IMR-90 (cell line): ENCODE results near the gene NCKAP5L. TPM values are rescaled to one million over a fixed set of nuclear protein-coding genes. Genes with fewer than 3 reads are reported as not detected.

Source experiments
- ATAC-seq: fragments of 200-7000 bp; cut with Tn5 transposase; 2 replicates; pipeline ENCODE4 v1.9.1; 2020; ENCODE audit warnings: low read depth, mild to moderate bottlenecking, moderate library complexity
- BruUV-seq: library from RNA; stranded (reverse); fragments of 400-500 nt; replicated peaks from 2 replicates; lab custom pipeline; 2021; lab: Mats Ljungman, UMichigan
- CTCF ChIA-PET: fragments of 300-600 bp; formaldehyde crosslinking; extraction: SDS; loops from one replicate; lab custom pipeline; 2021; ENCODE audit warnings: antibody characterized with exemption; lab: Yijun Ruan, JAX
- POLR2A ChIA-PET: fragments of 300-600 bp; sonication (Branson Sonifier 250); formaldehyde crosslinking; loops from one replicate; lab custom pipeline; 2022; ENCODE audit warnings: antibody characterized with exemption; ENCODE audit not compliant: unreplicated experiment; lab: Charles Lee
- DNase-seq: peaks from one replicate; pipeline ENCODE4 v3.0.0; 2013
- H2AFZ ChIP-seq: replicated peaks from 2 replicates; pipeline ENCODE3; 2013; ENCODE audit warnings: low read length, mild to moderate bottlenecking; ENCODE audit not compliant: poor library complexity
- H2AK5ac ChIP-seq: 2 replicates; pipeline ENCODE4 v1.6.1; 2013; ENCODE audit warnings: low read depth, low read length, inconsistent platforms
- H2AK9ac ChIP-seq: replicated peaks from 2 replicates; pipeline ENCODE3; 2013; ENCODE audit warnings: mild to moderate bottlenecking, low read depth, low read length, moderate library complexity; ENCODE audit not compliant: poor library complexity
- H2BK120ac ChIP-seq: 2 replicates; pipeline ENCODE4 v1.6.1; 2013; ENCODE audit warnings: low read depth, low read length, inconsistent platforms
- H2BK15ac ChIP-seq: 3 replicates; pipeline ENCODE4 v1.6.1; 2013; ENCODE audit warnings: low read depth, low read length, inconsistent platforms
- H2BK20ac ChIP-seq: 2 replicates; pipeline ENCODE4 v1.6.1; 2013; ENCODE audit warnings: low read depth, mild to moderate bottlenecking, inconsistent platforms, low read length, moderate library complexity
- H2BK5ac ChIP-seq: 2 replicates; pipeline ENCODE4 v1.6.1; 2013; ENCODE audit warnings: mild to moderate bottlenecking, low read depth, low read length, inconsistent platforms; ENCODE audit not compliant: poor library complexity, severe bottlenecking
- H3K14ac ChIP-seq: replicated peaks from 2 replicates; pipeline ENCODE4 v1.6.1; 2013; ENCODE audit warnings: low read depth, low read length, inconsistent platforms
- H3K18ac ChIP-seq: 2 replicates; pipeline ENCODE4 v1.6.1; 2013; ENCODE audit warnings: low read depth, low read length, control low read depth
- H3K23ac ChIP-seq: 2 replicates; pipeline ENCODE4 v1.6.1; 2013; ENCODE audit warnings: low read depth, low read length, inconsistent platforms
- H3K27ac ChIP-seq: 2 replicates; pipeline ENCODE4 v1.5.1; 2013; ENCODE audit warnings: mild to moderate bottlenecking, control low read depth, low read length; ENCODE audit not compliant: insufficient read depth
- H3K27me3 ChIP-seq: 2 replicates; pipeline ENCODE4 v1.6.1; 2013; ENCODE audit warnings: low read length; ENCODE audit not compliant: control insufficient read depth, insufficient read depth
- H3K36me3 ChIP-seq: 2 replicates; pipeline ENCODE4 v1.6.1; 2013; ENCODE audit warnings: low read length, mixed read lengths; ENCODE audit not compliant: control insufficient read depth, insufficient read depth
- H3K4ac ChIP-seq: 2 replicates; pipeline ENCODE4 v1.6.1; 2013; ENCODE audit warnings: low read depth, low read length, inconsistent platforms
- H3K4me1 ChIP-seq: 2 replicates; pipeline ENCODE4 v1.6.1; 2013; ENCODE audit warnings: low read length, mixed read lengths; ENCODE audit not compliant: control insufficient read depth, insufficient read depth
- H3K4me2 ChIP-seq: 2 replicates; pipeline ENCODE4 v1.6.1; 2013; ENCODE audit warnings: low read depth, mild to moderate bottlenecking, control low read depth, low read length, moderate library complexity
- H3K4me3 ChIP-seq: 2 replicates; pipeline ENCODE4 v1.5.1; 2013; ENCODE audit warnings: low read depth, mild to moderate bottlenecking, control low read depth, low read length, moderate library complexity; ENCODE audit not compliant: insufficient read depth
- H3K56ac ChIP-seq: 2 replicates; pipeline ENCODE4 v1.6.1; 2013; ENCODE audit warnings: low read length, inconsistent platforms; ENCODE audit not compliant: insufficient read depth; ENCODE audit errors: extremely low read depth
- H3K79me1 ChIP-seq, 2 experiments: 2 replicates each; pipeline ENCODE4 v1.6.1; 2013; ENCODE audit warnings: low read length in 2 of 2, inconsistent platforms in 1 of 2, low read depth in 1 of 2
- H3K9ac ChIP-seq: 2 replicates; pipeline ENCODE4 v1.6.1; 2013; ENCODE audit warnings: low read depth, low read length, control low read depth
- H3K9me1 ChIP-seq: 2 replicates; pipeline ENCODE4 v1.6.1; 2013; ENCODE audit warnings: low read length, inconsistent platforms; ENCODE audit not compliant: insufficient read depth
- H3K9me3 ChIP-seq: 2 replicates; pipeline ENCODE4 v1.6.1; 2013; ENCODE audit warnings: low read length; ENCODE audit not compliant: control insufficient read depth, insufficient read depth
- H4K20me1 ChIP-seq: 2 replicates; pipeline ENCODE4 v1.6.1; 2013; ENCODE audit warnings: low read length, inconsistent platforms; ENCODE audit not compliant: insufficient read depth
- H4K5ac ChIP-seq: 2 replicates; pipeline ENCODE4 v1.6.1; 2013; ENCODE audit warnings: mild to moderate bottlenecking, low read depth, low read length, control low read depth
- H4K8ac ChIP-seq, 2 experiments: 2 replicates each; pipeline ENCODE4 v1.6.1; 2013; ENCODE audit warnings: low read depth in 2 of 2, low read length in 2 of 2, control low read depth in 1 of 2, inconsistent platforms in 1 of 2
- H4K91ac ChIP-seq: 2 replicates; pipeline ENCODE4 v1.6.1; 2013; ENCODE audit warnings: low read depth, low read length, inconsistent platforms; ENCODE audit not compliant: insufficient read depth
- BHLHE40 ChIP-seq: fragments of 150-350 bp; IDR thresholded peaks from 2 replicates; pipeline ENCODE4 v1.6.1; 2016; ENCODE audit warnings: mild to moderate bottlenecking, low read depth, low read length
- CEBPB ChIP-seq: IDR thresholded peaks from 2 replicates; pipeline ENCODE4 v1.6.1; 2012; ENCODE audit warnings: low read depth, low read length, improper control_type of control experiment
- CHD1 ChIP-seq: IDR thresholded peaks from 2 replicates; pipeline ENCODE4 v1.6.1; 2012; ENCODE audit warnings: low read depth, low read length, improper control_type of control experiment
- CTCF ChIP-seq: conservative IDR thresholded peaks from 2 replicates; pipeline ENCODE4 v1.5.1; 2012; ENCODE audit warnings: mild to moderate bottlenecking, low read depth, low read length, improper control_type of control experiment
- FOS ChIP-seq: fragments of 150-350 bp; IDR thresholded peaks from 2 replicates; pipeline ENCODE4 v1.6.1; 2016; ENCODE audit warnings: low read depth, low read length
- MAFK ChIP-seq: IDR thresholded peaks from 2 replicates; pipeline ENCODE4 v1.6.1; 2012; ENCODE audit warnings: low read depth, low read length, improper control_type of control experiment
- MAZ ChIP-seq: IDR thresholded peaks from 2 replicates; pipeline ENCODE4 v1.6.1; 2012; ENCODE audit warnings: low read depth, mild to moderate bottlenecking, low read length, improper control_type of control experiment, moderate library complexity, borderline replicate concordance
- MXI1 ChIP-seq: IDR thresholded peaks from 2 replicates; pipeline ENCODE4 v1.6.1; 2012; ENCODE audit warnings: low read depth, mild to moderate bottlenecking, low read length, moderate library complexity, borderline replicate concordance
- NFE2L2 ChIP-seq: fragments of 150-350 bp; IDR thresholded peaks from 2 replicates; pipeline ENCODE4 v1.6.1; 2016; ENCODE audit warnings: low read depth, mild to moderate bottlenecking, low read length
- POLR2A ChIP-seq: IDR thresholded peaks from 2 replicates; pipeline ENCODE4 v1.6.1; 2012; ENCODE audit warnings: mild to moderate bottlenecking, low read depth, low read length
- RAD21 ChIP-seq: IDR thresholded peaks from 2 replicates; pipeline ENCODE4 v1.6.1; 2012; ENCODE audit warnings: low read length, improper control_type of control experiment
- RCOR1 ChIP-seq: IDR thresholded peaks from 2 replicates; pipeline ENCODE4 v1.6.1; 2012; ENCODE audit warnings: mild to moderate bottlenecking, low read length, improper control_type of control experiment; ENCODE audit not compliant: insufficient replicate concordance
- RFX5 ChIP-seq: IDR thresholded peaks from 2 replicates; pipeline ENCODE4 v1.8.0; 2012; ENCODE audit warnings: low read depth, mild to moderate bottlenecking, low read length, moderate library complexity
- SMC3 ChIP-seq: fragments of 150-350 bp; IDR thresholded peaks from 2 replicates; pipeline ENCODE4 v1.6.1; 2016; ENCODE audit warnings: low read depth, mild to moderate bottlenecking, antibody characterized with exemption, low read length, moderate library complexity
- WGBS, 2 experiments: methylation state at CpG; one replicate each; pipeline versions ENCODE4 v1.1.5 to v1.1.7; 2013; ENCODE audit warnings: missing lambda C conversion rate in 2 of 2; ENCODE audit not compliant: insufficient read length in 1 of 2; ENCODE audit errors: extremely low coverage in 2 of 2; 5-methylcytosine and 5-hydroxymethylcytosine counted together
- dilution Hi-C: fragments of 300-500 bp; cut with HindIII; formaldehyde crosslinking; loops from one replicate; pipeline ENCODE4 v1.14.3; 2018; ENCODE audit warnings: low sequenced_read_pairs; ENCODE audit not compliant: unreplicated experiment
- in situ Hi-C: fragments of 300-500 bp; cut with MboI; formaldehyde crosslinking; loops from 3 replicates; pipeline ENCODE4 v1.14.3; 2019; ENCODE audit warnings: low sequenced_read_pairs, inconsistent platforms, mixed read lengths
- intact Hi-C: fragments of 100-400 bp; cut with micrococcal nuclease; formaldehyde crosslinking; loops from 2 replicates; pipeline ENCODE4 v1.10.0; 2022
- polyA plus RNA-seq, 3 experiments: library from polyadenylated mRNA; depleted of rRNA; stranded (reverse); fragments of >200 nt; gene quantifications; 2 replicates each; pipeline ENCODE4 v1.2.3, GENCODE V29; 2012; ENCODE audit warnings: low replicate concordance in 1 of 3
- total RNA-seq: library from RNA; depleted of rRNA; stranded (reverse); fragments of >200 nt; gene quantifications from 2 replicates; pipeline ENCODE4 v1.2.3, GENCODE V29; 2012
- TF ChIP-seq, protein P1 (sequence below): fragments of 150-350 bp; IDR thresholded peaks from 2 replicates; pipeline ENCODE4 v1.6.1; 2017; ENCODE audit warnings: mild to moderate bottlenecking, antibody characterized with exemption, low read length, low read depth
- TF ChIP-seq, protein P2 (sequence below): fragments of 150-350 bp; IDR thresholded peaks from 2 replicates; pipeline ENCODE4 v1.6.1; 2016; ENCODE audit warnings: low read depth, mild to moderate bottlenecking, low read length, moderate library complexity, borderline replicate concordance

Gene NCKAP5L
- total and polyA plus RNA-seq, 2 of the 4 experiments (the other 2 are of a cell fraction) = 6.1 to 14.4 TPM

- dilution Hi-C loops = no loop called here
These were observed 50.9 kb downstream of the NCKAP5L start for GRCh38 chr12:49777341-49777740.

More at GRCh38 chr12:49777341-49777740, 50.9 kb downstream of the NCKAP5L start:
- 100% methylated on average over 1 of the region's 3 CpGs; no CpG with 5 or more reads in 1 of the 2 experiments for WGBS, 2 experiments
- CTCF ChIA-PET = interaction anchor here (0.5 to 2.3 kb wide), 6 partner anchors 11 to 139 kb away, joined by 3 to 13 read pairs (median 3); no protein-coding TSS in a partner anchor
- H2AK9ac ChIP-seq = no peak overlapping the region
- H2BK120ac ChIP-seq = no peak overlapping the region
- H3K56ac ChIP-seq = no peak overlapping the region
- no peaks in the 10 kb centered on the region for H3K79me1 ChIP-seq
- no peak overlapping the region for H3K18ac ChIP-seq
- no peak overlapping the region for H2BK15ac ChIP-seq
- H3K9ac ChIP-seq = no peak overlapping the region
- in situ Hi-C loops (loop anchor here (5.0 to 10.0 kb wide), 3 partner anchors 60 to 290 kb away; partner anchors contain the start of gene AQP5), intact Hi-C loops (loop anchor here (2.0 kb wide), 2 partner anchors 167 to 279 kb away; partner anchors contain the start of gene ASIC1)
- H2BK20ac ChIP-seq = no peak overlapping the region
- H4K8ac ChIP-seq = no peak overlapping the region; a peak in 1 of 4 replicates
- no peak overlapping the region for H3K27ac ChIP-seq
- no peaks in the 10 kb centered on the region for H4K20me1 ChIP-seq
- no peak overlapping the region for H4K5ac ChIP-seq
- H2AFZ ChIP-seq = no peak overlapping the region
- H3K36me3 ChIP-seq = no peaks in the 10 kb centered on the region
- H4K91ac ChIP-seq = no peak overlapping the region
- H3K9me1 ChIP-seq = no peaks in the 10 kb centered on the region
- ATAC-seq = no peak
- H2AK5ac ChIP-seq = no peak overlapping the region
- POLR2A ChIA-PET = no interaction called here
- no peak overlapping the region for H2BK5ac ChIP-seq
- peaks cover 4% of the 10 kb centered on the region; the same call in 1 of the 2 replicates for H3K27me3 ChIP-seq
- no peak overlapping the region for H3K14ac ChIP-seq
- no peaks in the 10 kb centered on the region for H3K4me1 ChIP-seq
- DNase-seq = no peak
- TF ChIP-seq SMC3 = no peak
- no peak for TF ChIP-seq CTCF
- TF ChIP-seq, protein P1, sequence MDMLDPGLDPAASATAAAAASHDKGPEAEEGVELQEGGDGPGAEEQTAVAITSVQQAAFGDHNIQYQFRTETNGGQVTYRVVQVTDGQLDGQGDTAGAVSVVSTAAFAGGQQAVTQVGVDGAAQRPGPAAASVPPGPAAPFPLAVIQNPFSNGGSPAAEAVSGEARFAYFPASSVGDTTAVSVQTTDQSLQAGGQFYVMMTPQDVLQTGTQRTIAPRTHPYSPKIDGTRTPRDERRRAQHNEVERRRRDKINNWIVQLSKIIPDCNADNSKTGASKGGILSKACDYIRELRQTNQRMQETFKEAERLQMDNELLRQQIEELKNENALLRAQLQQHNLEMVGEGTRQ = no peak
- TF ChIP-seq RFX5 = no peak
- TF ChIP-seq CEBPB = no peak
- no peak for TF ChIP-seq POLR2A
- no peak for TF ChIP-seq RAD21
- no peak for TF ChIP-seq RCOR1
- TF ChIP-seq NFE2L2 = no peak
- TF ChIP-seq, protein P2, sequence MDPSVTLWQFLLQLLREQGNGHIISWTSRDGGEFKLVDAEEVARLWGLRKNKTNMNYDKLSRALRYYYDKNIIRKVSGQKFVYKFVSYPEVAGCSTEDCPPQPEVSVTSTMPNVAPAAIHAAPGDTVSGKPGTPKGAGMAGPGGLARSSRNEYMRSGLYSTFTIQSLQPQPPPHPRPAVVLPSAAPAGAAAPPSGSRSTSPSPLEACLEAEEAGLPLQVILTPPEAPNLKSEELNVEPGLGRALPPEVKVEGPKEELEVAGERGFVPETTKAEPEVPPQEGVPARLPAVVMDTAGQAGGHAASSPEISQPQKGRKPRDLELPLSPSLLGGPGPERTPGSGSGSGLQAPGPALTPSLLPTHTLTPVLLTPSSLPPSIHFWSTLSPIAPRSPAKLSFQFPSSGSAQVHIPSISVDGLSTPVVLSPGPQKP = no peak
- TF ChIP-seq BHLHE40 = no peak
- TF ChIP-seq MXI1 = no peak
- TF ChIP-seq MAFK = no peak
- no peak for TF ChIP-seq MAZ
- TF ChIP-seq CHD1 = no peak
- TF ChIP-seq FOS = no peak
- H3K23ac ChIP-seq = no peak overlapping the region
- H3K4me3 ChIP-seq = no peak overlapping the region
- H3K4ac ChIP-seq = no peak overlapping the region
- H3K9me3 ChIP-seq = no peaks in the 10 kb centered on the region
- H3K4me2 ChIP-seq = no peak overlapping the region
- BruUV-seq = no TSS peak
